Activated T-cell treated with anti-CD3 and anti-CD28 coated beads, Interleukin-2, amount 50 U/mL, for 24 hours (primary cell): ENCODE results near the gene PAX6.

Experiments
- DNase-seq: peaks from one replicate; pipeline ENCODE4 v3.0.0-alpha.2; 2020
- H3K27ac Mint-ChIP-seq: 2 replicates; pipeline ENCODE4 v1.8.0; 2020; ENCODE audit warnings: mild to moderate bottlenecking, mixed read lengths
- H3K27me3 Mint-ChIP-seq: 2 replicates; pipeline ENCODE4 v1.8.0; 2020; ENCODE audit warnings: mixed read lengths
- H3K36me3 Mint-ChIP-seq: 2 replicates; pipeline ENCODE4 v1.8.0; 2020; ENCODE audit warnings: low read depth, mixed read lengths
- H3K4me1 Mint-ChIP-seq: 2 replicates; pipeline ENCODE4 v1.8.0; 2020; ENCODE audit warnings: low read depth, mixed read lengths
- H3K4me3 Mint-ChIP-seq: 2 replicates; pipeline ENCODE4 v1.8.0; 2020; ENCODE audit warnings: mild to moderate bottlenecking, moderate library complexity, mixed read lengths
- H3K9me3 Mint-ChIP-seq: 2 replicates; pipeline ENCODE4 v1.8.0; 2020; ENCODE audit warnings: mixed read lengths

The PAX6 gene

DNA sequence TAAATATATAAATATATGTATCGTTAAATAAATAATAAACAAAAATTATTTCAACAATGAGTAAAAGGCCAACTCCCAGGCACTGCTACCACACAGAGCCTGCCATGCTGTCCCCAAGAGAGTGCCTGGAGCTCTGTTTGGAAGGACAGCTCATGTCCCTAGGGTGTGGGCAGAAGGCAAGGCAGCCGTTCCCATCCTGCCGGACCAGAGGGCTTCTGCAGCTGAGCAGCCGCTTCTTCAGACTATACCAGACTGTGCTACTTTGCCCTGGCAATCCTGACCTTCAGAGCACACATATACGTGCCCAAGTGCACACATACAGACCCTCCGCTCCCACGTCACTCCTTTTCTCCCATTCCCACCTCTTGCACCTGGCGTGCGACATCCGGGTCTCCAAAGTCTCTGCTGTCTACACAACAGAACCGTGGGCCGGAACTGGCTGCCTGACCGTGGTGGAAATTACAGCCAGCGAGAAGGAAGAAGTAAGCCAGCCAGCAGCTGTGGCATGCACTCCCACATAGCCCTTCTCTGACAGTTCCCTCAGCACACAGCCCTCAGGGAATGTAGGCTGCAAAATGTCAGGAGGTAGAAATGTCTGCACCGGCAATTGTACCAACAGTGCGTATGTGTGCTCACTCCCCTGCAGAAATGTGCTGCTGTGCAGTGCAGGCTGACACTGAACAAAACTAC lies 24.0 kb downstream of the PAX6 start:
- no peaks in the 10 kb centered on the region for H3K9me3 Mint-ChIP-seq
- H3K4me3 Mint-ChIP-seq: no peak overlapping the region
- no peak overlapping the region for H3K27ac Mint-ChIP-seq

DNA sequence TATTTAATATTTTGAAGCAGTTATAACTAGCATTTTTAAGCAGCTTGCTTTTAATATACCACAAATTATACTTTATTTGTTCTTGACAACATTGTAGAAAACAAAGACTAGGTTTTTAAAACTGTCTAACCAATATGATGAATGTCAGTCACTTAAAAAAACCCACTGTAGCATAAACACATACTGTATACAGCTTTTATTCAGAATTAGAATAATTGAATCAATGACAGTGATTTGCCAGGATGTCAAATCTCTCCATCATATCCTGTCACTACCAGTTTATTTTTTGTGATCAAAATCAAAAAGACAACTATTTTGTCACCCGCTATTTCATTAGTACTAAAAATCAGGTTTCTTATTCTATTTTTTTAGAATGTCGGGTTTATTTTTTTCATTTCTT lies 26.5 kb downstream of the PAX6 start:
- no peaks in the 10 kb centered on the region for H3K4me1 Mint-ChIP-seq
- no peaks in the 10 kb centered on the region for H3K9me3 Mint-ChIP-seq
- H3K36me3 Mint-ChIP-seq: peaks cover 12% of the 10 kb centered on the region
- H3K27ac Mint-ChIP-seq: no peak overlapping the region
- no peaks in the 10 kb centered on the region for H3K27me3 Mint-ChIP-seq
- no peak overlapping the region for H3K4me3 Mint-ChIP-seq
- no peak for DNase-seq

More for the DNA sequence above, 24.0 kb downstream of the PAX6 start:
- Mint-ChIP-seq H3K27me3 (peaks cover 5% of the 10 kb centered on the region), H3K36me3 (peaks cover 10% of the 10 kb centered on the region), H3K4me1 (no peaks in the 10 kb centered on the region)
- DNase-seq: no peak

DNA sequence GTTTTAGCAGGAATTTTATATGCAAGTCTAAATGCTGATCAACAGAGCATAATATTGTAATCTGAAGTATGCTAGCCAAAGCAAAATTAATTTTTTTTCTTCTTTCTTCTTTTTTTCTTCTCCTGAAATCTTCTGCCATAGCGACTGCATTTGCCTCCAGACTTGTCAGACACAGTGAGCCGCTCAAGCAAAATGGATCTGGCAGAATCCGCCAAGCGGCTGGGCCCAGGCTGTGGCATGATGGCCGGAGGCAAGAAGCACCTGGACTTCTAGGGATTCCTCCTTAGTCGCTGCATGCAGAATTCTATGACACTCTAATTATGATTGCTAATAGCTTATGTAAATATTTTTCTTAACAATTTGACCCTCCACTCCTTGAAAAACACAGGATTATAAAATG lies 27.9 kb downstream of the PAX6 start:
- Mint-ChIP-seq H3K9me3 (no peaks in the 10 kb centered on the region), H3K27ac (no peak overlapping the region), H3K27me3 (no peaks in the 10 kb centered on the region), H3K4me3 (no peak overlapping the region), H3K4me1 (no peaks in the 10 kb centered on the region), H3K36me3 (peaks cover 12% of the 10 kb centered on the region)
- DNase-seq: no peak

DNA sequence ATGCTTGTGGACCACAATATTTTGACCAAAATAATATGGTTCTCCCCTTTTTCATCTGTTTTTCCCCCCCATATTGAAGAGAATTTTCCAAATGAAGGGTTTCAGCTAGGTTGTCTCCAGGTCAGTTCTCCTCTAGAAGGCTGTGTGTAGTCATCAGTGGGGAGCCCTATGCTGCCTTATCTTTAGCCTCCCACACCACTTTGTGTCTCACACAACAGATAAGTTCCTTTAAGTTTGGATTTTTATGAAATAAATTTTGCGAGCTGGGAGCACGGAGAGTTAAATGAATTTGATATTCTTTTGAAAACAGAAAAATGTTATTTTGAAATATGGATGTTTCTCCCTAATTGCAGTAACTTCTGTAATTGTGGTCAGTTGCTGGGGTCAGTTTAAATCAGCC lies 28.9 kb downstream of the PAX6 start:
- Mint-ChIP-seq H3K27ac (no peak overlapping the region), H3K27me3 (no peaks in the 10 kb centered on the region), H3K4me3 (no peak overlapping the region), H3K9me3 (no peaks in the 10 kb centered on the region), H3K4me1 (no peaks in the 10 kb centered on the region), H3K36me3 (peaks cover 15% of the 10 kb centered on the region)
- DNase-seq: no peak

DNA sequence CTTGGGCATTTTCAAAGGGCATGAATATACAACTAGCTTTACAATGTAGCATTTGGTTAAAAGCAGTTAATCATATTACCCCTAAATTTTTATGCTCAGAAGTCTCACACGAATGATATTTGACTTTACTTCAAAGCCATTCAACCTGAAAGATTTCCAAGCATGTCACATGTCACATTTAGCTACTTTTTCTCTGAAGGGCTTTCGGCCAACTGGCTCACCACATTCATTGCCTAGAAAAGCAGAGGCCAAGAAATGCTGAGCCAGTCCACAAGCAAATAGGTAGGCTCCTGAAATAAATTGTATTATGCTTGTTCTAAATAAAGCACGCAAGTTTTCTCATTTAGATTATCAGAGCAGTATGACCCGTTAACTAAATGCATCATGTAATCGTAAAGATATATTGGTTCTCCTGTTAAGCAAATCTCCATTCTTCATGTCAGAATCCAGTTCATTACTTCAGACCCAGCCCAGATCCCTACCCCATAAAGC lies 30.6 kb downstream of the PAX6 start:
- no peak for DNase-seq
- no peak overlapping the region for H3K27ac Mint-ChIP-seq
- no peak overlapping the region for H3K4me3 Mint-ChIP-seq
- H3K4me1 Mint-ChIP-seq: no peaks in the 10 kb centered on the region
- no peaks in the 10 kb centered on the region for H3K9me3 Mint-ChIP-seq
- H3K27me3 Mint-ChIP-seq: no peaks in the 10 kb centered on the region
- H3K36me3 Mint-ChIP-seq: peaks cover 15% of the 10 kb centered on the region

DNA sequence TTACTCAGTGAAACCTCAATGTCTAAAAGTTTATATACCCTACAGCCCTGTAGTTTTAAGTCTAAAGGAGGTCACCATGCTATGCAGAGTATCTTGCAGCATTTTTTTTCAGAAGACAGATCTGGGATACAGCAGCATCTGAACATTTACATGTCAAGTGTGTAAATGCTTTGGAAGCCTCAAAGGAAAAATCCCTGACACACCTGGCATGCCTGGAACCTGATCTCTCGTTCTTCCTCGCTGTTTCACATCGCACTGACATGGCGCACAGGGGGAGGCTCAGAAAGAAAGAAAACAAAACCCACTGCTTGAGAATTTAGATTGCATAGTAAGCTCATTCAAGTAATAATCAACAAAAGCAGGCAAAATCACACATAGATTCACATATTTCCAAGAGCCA lies 31.0 kb downstream of the PAX6 start:
- H3K9me3 Mint-ChIP-seq: no peaks in the 10 kb centered on the region
- no peaks in the 10 kb centered on the region for H3K27me3 Mint-ChIP-seq
- H3K4me3 Mint-ChIP-seq: no peak overlapping the region
- peaks cover 15% of the 10 kb centered on the region for H3K36me3 Mint-ChIP-seq
- DNase-seq: no peak
- no peak overlapping the region for H3K27ac Mint-ChIP-seq
- H3K4me1 Mint-ChIP-seq: no peaks in the 10 kb centered on the region

DNA sequence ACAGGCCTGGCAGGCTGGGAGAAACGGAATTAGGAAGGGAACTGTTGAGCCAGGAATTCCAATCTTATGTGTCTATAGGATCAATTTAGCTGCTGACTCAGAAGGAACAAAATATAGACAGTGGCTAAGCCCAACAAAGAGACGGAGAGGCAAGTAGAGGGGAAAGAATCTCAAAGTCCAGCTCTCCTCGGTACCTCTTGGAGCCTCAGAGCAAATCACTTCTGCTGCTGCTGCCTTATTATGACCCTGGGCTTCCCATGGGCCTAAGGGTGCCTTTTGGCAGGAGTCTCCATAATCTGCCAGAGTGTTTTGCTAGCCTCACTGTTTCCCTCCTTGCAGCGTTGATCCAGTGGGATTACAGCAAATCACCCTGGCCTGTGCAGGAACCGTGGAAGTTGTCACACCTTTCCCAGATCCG lies 31.7 kb downstream of the PAX6 start:
- no peaks in the 10 kb centered on the region for H3K27me3 Mint-ChIP-seq
- H3K9me3 Mint-ChIP-seq: no peaks in the 10 kb centered on the region
- no peak for DNase-seq
- no peak overlapping the region for H3K27ac Mint-ChIP-seq
- no peaks in the 10 kb centered on the region for H3K4me1 Mint-ChIP-seq
- peaks cover 15% of the 10 kb centered on the region for H3K36me3 Mint-ChIP-seq
- H3K4me3 Mint-ChIP-seq: no peak overlapping the region

DNA sequence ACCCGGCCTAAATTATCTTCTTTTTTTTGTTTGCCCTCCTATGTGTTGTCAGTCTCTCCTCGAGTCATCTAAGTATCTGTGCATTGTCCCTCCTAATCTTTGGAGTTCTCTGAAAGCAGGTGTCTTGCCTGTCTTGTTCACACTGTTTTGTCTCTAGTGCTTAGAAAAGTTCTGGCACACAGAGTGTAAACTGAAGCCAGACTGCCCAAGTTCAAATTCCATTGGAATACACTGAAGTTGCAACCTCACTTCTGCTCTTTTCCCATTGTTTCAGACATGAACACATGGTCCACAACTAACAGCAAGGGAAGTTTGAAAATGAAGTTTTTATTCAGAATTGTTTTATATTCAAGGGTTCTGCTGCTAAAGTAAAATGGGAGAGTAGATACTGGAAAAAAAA lies 38.7 kb downstream of the PAX6 start:
- no peak overlapping the region for H3K27ac Mint-ChIP-seq
- no peaks in the 10 kb centered on the region for H3K9me3 Mint-ChIP-seq
- H3K4me1 Mint-ChIP-seq: no peaks in the 10 kb centered on the region
- no peak for DNase-seq
- H3K27me3 Mint-ChIP-seq: no peaks in the 10 kb centered on the region
- H3K4me3 Mint-ChIP-seq: no peak overlapping the region
- H3K36me3 Mint-ChIP-seq: peaks cover 14% of the 10 kb centered on the region

DNA sequence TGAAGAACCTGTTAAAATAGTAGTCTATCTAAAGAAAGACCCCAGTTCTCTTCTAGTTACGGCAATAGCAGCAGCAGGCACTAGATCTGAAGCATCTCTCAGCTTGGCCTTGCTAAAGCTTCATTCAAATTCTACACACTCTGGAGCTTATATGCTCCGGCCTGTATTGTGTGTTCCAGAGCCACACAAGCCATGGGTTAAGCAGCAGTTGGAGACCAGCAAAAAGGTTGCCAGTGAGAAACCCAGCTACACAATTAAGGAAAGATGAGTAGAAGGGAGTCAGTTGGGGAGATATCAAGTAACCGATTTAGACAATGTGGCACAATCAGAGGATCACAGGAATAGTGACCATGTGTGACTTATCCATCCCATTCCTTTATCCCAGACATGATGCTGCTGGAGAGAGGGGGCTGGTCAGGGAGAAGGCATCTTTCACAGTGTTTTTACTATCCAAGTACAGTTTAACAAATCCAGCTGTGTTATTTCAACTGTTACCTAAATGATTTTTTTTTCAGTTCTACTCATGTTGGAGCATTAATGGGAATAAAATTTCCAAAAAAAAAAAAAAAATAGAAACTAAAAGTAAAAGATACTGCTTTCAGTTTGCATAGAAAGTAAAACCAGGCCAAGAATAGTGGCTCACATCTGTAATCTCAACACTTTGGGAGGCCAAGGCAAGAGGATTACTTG lies 41.0 kb downstream of the PAX6 start:
- no peaks in the 10 kb centered on the region for H3K9me3 Mint-ChIP-seq
- no peaks in the 10 kb centered on the region for H3K4me1 Mint-ChIP-seq
- DNase-seq: no peak
- no peak overlapping the region for H3K27ac Mint-ChIP-seq
- H3K4me3 Mint-ChIP-seq: no peak overlapping the region
- no peaks in the 10 kb centered on the region for H3K27me3 Mint-ChIP-seq
- peaks cover 13% of the 10 kb centered on the region for H3K36me3 Mint-ChIP-seq

DNA sequence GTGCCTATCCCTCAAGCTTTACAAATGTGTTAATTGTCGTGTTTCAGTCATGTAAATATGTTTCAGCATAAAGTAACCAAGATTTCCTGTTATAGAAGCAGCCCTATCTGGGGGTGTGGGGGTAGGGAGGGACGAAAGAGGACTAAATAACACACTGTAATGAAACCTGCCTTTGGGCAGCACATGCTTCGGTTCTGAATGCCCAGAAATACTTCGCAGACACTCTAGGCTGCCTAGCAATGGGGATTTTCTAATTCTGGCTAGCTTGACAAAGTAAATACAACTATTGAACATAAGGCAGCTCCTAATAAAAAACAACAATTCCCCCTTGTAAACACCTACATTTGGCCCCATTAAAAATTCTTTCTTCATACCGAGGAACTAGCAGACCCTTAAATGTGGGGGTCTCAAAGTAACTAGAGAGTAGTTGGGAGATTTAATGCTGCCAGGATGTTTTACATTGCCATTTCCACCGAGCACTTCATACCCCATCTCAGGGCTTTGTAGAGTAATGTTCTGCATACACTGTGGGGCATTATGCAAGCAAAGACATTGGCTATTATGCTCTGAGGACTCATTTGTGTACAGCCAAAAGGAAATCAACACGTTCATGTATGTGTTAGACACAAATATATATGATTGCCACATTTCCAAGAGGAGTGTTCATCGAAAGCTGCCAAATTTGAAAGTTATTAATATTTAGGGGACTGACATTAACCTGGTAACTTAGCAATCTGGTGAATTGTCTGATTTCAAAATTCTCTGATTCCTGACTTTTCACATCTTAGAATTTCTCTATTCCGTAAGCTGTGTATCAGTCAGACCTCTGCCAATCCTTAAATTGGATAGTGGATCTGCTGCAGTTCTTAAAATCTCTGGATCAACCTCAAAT lies 42.1 kb downstream of the PAX6 start:
- Mint-ChIP-seq H3K36me3 (peaks cover 13% of the 10 kb centered on the region), H3K9me3 (no peaks in the 10 kb centered on the region), H3K4me1 (no peaks in the 10 kb centered on the region), H3K27me3 (no peaks in the 10 kb centered on the region), H3K27ac (no peak overlapping the region), H3K4me3 (no peak overlapping the region)
- DNase-seq: no peak

DNA sequence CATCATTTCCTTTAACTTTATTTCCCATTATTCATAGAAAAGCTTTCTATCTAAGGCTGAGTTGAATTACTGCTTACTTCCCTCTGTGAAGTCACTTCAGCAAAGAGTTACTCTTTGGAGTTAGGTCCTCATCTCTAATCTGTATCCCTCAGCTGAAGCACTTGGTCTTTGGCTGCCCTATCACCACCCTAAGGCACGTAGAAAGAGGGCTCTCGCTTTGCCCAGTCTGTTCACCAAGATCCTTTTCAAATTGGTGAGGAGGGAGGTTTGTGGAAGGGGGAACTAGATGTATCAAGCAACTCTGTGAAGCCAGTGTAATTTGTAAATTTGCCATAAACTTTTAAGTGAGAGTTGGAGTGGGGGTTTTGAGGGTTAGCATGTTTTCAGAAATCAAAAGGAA lies 43.4 kb downstream of the PAX6 start:
- no peak for DNase-seq
- Mint-ChIP-seq H3K27ac (no peak overlapping the region), H3K36me3 (peaks cover 4% of the 10 kb centered on the region), H3K9me3 (no peaks in the 10 kb centered on the region), H3K4me3 (no peak overlapping the region), H3K27me3 (no peaks in the 10 kb centered on the region), H3K4me1 (no peaks in the 10 kb centered on the region)

DNA sequence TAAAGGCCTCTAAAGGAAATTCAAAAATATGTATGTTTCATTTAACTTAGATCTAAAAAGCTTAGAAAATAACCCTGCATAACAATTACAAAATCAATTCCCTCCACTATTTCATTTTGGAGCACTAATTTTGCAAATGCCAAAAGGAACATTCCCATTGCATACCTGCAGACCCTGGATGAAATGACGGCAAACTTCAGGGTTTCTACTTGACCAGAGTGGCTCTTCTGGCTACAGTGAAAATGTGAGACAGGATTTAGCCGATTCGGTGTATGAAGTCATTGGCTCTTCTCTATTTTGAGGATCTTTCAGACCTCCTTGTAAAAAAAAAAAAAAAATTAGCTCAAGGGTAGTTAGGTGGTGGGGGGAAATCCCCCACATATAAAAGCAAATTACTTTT lies 44.1 kb downstream of the PAX6 start:
- DNase-seq: no peak
- H3K4me3 Mint-ChIP-seq: no peak overlapping the region
- H3K36me3 Mint-ChIP-seq: no peaks in the 10 kb centered on the region
- H3K27ac Mint-ChIP-seq: no peak overlapping the region
- no peaks in the 10 kb centered on the region for H3K27me3 Mint-ChIP-seq
- H3K9me3 Mint-ChIP-seq: no peaks in the 10 kb centered on the region
- no peaks in the 10 kb centered on the region for H3K4me1 Mint-ChIP-seq

DNA sequence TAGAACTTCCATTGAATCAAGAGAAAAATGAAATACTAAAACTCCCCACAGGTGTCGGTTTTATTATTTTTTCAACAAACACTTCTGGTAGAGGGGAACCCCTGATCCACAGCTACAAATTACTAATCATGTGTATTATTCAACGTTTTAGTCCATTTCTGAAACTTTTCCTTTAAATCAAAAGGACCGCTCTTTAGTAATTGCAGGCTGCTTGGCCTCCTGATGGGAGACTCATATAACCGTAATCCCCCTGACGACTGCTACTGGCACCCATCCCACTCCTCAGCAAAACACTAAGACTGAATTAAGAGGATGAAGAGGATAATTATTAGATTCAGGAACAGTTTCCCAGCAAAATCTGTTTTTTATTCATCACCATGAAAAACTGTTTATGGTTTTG lies 46.4 kb downstream of the PAX6 start:
- Mint-ChIP-seq H3K4me3 (no peak overlapping the region), H3K4me1 (no peaks in the 10 kb centered on the region), H3K9me3 (no peaks in the 10 kb centered on the region), H3K27ac (no peak overlapping the region), H3K27me3 (no peaks in the 10 kb centered on the region), H3K36me3 (no peaks in the 10 kb centered on the region)
- DNase-seq: no peak

DNA sequence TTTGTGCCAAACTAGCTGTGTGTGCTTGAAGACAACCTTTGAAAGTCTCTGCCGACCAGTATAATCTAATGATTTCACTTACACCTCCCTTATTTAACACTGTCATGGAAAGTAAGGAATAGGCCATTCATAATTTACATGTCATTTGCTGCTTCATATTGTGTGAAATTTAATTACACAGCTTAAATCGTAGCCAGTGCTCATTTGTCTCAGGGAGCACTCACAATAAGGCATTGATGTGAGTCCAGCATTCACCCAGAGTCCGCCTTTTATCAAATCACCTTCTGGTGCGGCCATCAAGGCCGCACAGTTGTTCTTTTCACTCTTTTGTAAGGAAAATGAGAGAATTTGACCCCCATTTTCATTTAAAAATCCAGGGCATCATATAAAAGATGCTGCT lies 46.9 kb downstream of the PAX6 start:
- no peaks in the 10 kb centered on the region for H3K36me3 Mint-ChIP-seq
- no peaks in the 10 kb centered on the region for H3K9me3 Mint-ChIP-seq
- no peaks in the 10 kb centered on the region for H3K4me1 Mint-ChIP-seq
- H3K4me3 Mint-ChIP-seq: no peak overlapping the region
- no peak for DNase-seq
- H3K27ac Mint-ChIP-seq: no peak overlapping the region
- no peaks in the 10 kb centered on the region for H3K27me3 Mint-ChIP-seq

DNA sequence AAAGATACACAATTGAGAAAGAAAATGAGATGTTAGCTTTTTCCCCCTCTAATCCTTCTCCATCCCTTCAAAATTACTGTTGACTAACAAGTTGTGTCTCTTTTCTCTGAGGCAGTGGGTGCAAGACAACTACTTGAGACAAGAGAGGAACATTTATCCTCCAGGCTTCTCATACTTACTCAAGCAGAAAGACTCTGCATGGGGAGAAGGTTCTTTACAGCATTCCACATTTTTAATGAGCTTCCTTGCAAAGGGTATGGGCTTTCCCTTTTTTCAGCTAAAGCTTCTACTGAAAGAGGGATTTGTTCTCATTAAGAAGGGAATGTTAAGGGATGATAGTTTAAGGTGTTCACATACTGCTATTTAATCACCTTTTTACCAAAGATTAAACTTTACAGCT lies 47.8 kb downstream of the PAX6 start:
- DNase-seq: no peak
- Mint-ChIP-seq H3K27me3 (no peaks in the 10 kb centered on the region), H3K4me3 (no peak overlapping the region), H3K27ac (no peak overlapping the region), H3K36me3 (no peaks in the 10 kb centered on the region), H3K9me3 (no peaks in the 10 kb centered on the region), H3K4me1 (no peaks in the 10 kb centered on the region)
